ENCODE data around the gene AGBL4. TPM values are rescaled to one million over a fixed set of nuclear protein-coding genes. Genes with fewer than 3 reads are reported as not detected.

The AGBL4 gene
- polyA plus RNA-seq, 1 donor (not counting 4 experiments of a cell fraction or from before 2014, with no cell fraction given) = not detected

DNA sequence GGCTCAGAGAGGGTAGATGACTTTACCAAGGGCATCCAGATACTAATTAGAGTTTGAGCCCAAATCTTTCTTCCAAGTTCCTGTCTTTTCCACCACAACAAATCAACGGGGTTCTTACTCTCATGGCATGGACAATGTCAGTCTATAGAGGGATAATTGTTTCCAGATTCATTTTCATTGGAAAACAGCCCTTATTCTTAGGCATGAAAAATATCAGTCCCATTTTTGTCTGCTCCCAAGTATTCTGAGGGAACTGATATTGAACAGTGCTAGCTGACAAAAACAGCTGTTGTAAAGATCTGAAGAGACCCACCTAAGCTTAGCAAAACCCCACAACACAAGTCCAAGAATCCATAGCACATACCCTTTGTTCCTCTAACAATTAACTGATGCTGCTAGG is 898.0 kb downstream of the AGBL4 start:
- H3K9ac ChIP-seq (ENCODE audit: control insufficient read depth, extremely low read depth, insufficient read depth, low read length) = no peak overlapping the region
- FAIRE-seq = no peak
- dilution Hi-C loops (cut with MboI; ENCODE audit: extremely low pct_ligation_motif_present, low sequenced_read_pairs) = no loop called here
- H3K36me3 ChIP-seq (ENCODE audit: control insufficient read depth in 2 of 2, extremely low read depth in 1 of 2, insufficient read depth in 2 of 2, low read length in 2 of 2) = no peaks in the 10 kb centered on the region
- TF ChIP-seq EZH2 (IDR thresholded peaks at IDR 0.05; ENCODE audit: low read length) = no peak
- TF ChIP-seq, protein P1, sequence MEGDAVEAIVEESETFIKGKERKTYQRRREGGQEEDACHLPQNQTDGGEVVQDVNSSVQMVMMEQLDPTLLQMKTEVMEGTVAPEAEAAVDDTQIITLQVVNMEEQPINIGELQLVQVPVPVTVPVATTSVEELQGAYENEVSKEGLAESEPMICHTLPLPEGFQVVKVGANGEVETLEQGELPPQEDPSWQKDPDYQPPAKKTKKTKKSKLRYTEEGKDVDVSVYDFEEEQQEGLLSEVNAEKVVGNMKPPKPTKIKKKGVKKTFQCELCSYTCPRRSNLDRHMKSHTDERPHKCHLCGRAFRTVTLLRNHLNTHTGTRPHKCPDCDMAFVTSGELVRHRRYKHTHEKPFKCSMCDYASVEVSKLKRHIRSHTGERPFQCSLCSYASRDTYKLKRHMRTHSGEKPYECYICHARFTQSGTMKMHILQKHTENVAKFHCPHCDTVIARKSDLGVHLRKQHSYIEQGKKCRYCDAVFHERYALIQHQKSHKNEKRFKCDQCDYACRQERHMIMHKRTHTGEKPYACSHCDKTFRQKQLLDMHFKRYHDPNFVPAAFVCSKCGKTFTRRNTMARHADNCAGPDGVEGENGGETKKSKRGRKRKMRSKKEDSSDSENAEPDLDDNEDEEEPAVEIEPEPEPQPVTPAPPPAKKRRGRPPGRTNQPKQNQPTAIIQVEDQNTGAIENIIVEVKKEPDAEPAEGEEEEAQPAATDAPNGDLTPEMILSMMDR (optimal IDR thresholded peaks at IDR 0.05 in 1 of 3, IDR thresholded peaks at IDR 0.05 in 1 of 3, conservative IDR thresholded peaks at IDR 0.05 in 1 of 3; ENCODE audit: extremely low read depth in 1 of 3, insufficient read depth in 2 of 3, low read length in 3 of 3) = no peak
- H3K4me3 ChIP-seq (ENCODE audit: control insufficient read depth in 2 of 3, extremely low read depth in 1 of 3, insufficient read depth in 2 of 3, low read depth in 1 of 3, low read length in 3 of 3) = no peak overlapping the region
- no peak overlapping the region for H2AFZ ChIP-seq (ENCODE audit: control insufficient read depth, low read length)
- no peaks in the 10 kb centered on the region for H3K9me3 ChIP-seq (ENCODE audit: control insufficient read depth, low read depth, low read length)
- H3K9me1 ChIP-seq (ENCODE audit: control insufficient read depth, extremely low read depth, insufficient read depth, low read length) = no peaks in the 10 kb centered on the region
- H4K20me1 ChIP-seq (ENCODE audit: control insufficient read depth, extremely low read depth, insufficient read depth, low read length) = no peaks in the 10 kb centered on the region
- no peaks in the 10 kb centered on the region for H3K79me2 ChIP-seq (ENCODE audit: control insufficient read depth, insufficient read depth, low read length)
- no peak for DNase-seq (ENCODE audit: low read depth, low spot score)
- no peaks in the 10 kb centered on the region for H3K27me3 ChIP-seq (ENCODE audit: control insufficient read depth, extremely low read depth, insufficient read depth, low read length)
- H3K4me1 ChIP-seq (ENCODE audit: control insufficient read depth, extremely low read depth, insufficient read depth, low read length) = no peaks in the 10 kb centered on the region
- H3K27ac ChIP-seq (ENCODE audit: control insufficient read depth, insufficient read depth, low read length) = no peak overlapping the region
- no peak overlapping the region for H3K4me2 ChIP-seq (ENCODE audit: control insufficient read depth, extremely low read depth, insufficient read depth, low read depth, low read length)

DNA sequence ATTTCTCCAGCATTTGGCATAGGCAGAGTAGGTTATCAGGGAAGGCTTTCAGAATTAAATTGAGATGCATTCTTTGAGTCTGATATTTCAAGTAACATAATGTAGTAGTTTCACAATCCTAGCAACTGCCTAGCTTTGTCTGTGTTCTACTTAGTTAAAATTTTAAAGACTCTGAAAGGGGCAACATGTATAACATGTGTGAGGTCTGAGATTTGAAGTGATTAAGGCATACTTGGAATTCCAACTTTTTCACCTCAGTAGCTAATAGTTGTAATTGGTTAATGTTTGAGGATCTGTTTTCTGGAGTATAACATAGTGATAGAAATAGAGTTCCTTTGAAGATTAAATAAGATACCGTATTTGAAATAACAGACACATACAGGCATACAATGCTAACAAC is 911.8 kb downstream of the AGBL4 start:
- no peak for FAIRE-seq

More for the DNA sequence above, 911.8 kb downstream of the AGBL4 start:
- Histone ChIP-seq H3K4me1 (ENCODE audit: control insufficient read depth, extremely low read depth, insufficient read depth, low read length) (no peaks in the 10 kb centered on the region), H3K79me2 (ENCODE audit: control insufficient read depth, insufficient read depth, low read length) (no peaks in the 10 kb centered on the region), H3K36me3 (ENCODE audit: control insufficient read depth in 2 of 2, extremely low read depth in 1 of 2, insufficient read depth in 2 of 2, low read length in 2 of 2) (no peaks in the 10 kb centered on the region), H3K9me3 (ENCODE audit: control insufficient read depth, low read depth, low read length) (no peaks in the 10 kb centered on the region), H3K27me3 (ENCODE audit: control insufficient read depth, extremely low read depth, insufficient read depth, low read length) (no peaks in the 10 kb centered on the region), H3K27ac (ENCODE audit: control insufficient read depth, insufficient read depth, low read length) (no peak overlapping the region), H3K9ac (ENCODE audit: control insufficient read depth, extremely low read depth, insufficient read depth, low read length) (no peak overlapping the region), H3K4me3 (ENCODE audit: control insufficient read depth in 2 of 3, extremely low read depth in 1 of 3, insufficient read depth in 2 of 3, low read depth in 1 of 3, low read length in 3 of 3) (no peak overlapping the region), H2AFZ (ENCODE audit: control insufficient read depth, low read length) (no peak overlapping the region), H3K4me2 (ENCODE audit: control insufficient read depth, extremely low read depth, insufficient read depth, low read depth, low read length) (no peak overlapping the region), H4K20me1 (ENCODE audit: control insufficient read depth, extremely low read depth, insufficient read depth, low read length) (no peaks in the 10 kb centered on the region), H3K9me1 (ENCODE audit: control insufficient read depth, extremely low read depth, insufficient read depth, low read length) (no peaks in the 10 kb centered on the region)
- no peak for DNase-seq (ENCODE audit: low read depth, low spot score)
- TF ChIP-seq, protein P1 (optimal IDR thresholded peaks at IDR 0.05 in 1 of 3, IDR thresholded peaks at IDR 0.05 in 1 of 3, conservative IDR thresholded peaks at IDR 0.05 in 1 of 3; ENCODE audit: extremely low read depth in 1 of 3, insufficient read depth in 2 of 3, low read length in 3 of 3) = no peak
- TF ChIP-seq EZH2 (IDR thresholded peaks at IDR 0.05; ENCODE audit: low read length) = no peak
- dilution Hi-C loops (cut with MboI; ENCODE audit: extremely low pct_ligation_motif_present, low sequenced_read_pairs) = no loop called here

Measured in keratinocyte (primary cell).